Stimulated activated CD4-positive, alpha-beta T cell treated with anti-CD3 and anti-CD28 coated beads, Interleukin-4, amount 100 ng/mL, for 24 hours (primary cell): ENCODE results near the gene FFAR4.
A peak's percentile ranks its signal among the peaks of the same experiment; 100 is the strongest.
"Not testable (repeated sequence)": the region's sequence is repeated elsewhere in the genome, so short reads cannot be mapped to it uniquely, and the experiment has no call there.

Experiments
- DNase-seq: peaks from one replicate; pipeline ENCODE4 v3.0.0-alpha.2; 2020

FFAR4 gene

DNA sequence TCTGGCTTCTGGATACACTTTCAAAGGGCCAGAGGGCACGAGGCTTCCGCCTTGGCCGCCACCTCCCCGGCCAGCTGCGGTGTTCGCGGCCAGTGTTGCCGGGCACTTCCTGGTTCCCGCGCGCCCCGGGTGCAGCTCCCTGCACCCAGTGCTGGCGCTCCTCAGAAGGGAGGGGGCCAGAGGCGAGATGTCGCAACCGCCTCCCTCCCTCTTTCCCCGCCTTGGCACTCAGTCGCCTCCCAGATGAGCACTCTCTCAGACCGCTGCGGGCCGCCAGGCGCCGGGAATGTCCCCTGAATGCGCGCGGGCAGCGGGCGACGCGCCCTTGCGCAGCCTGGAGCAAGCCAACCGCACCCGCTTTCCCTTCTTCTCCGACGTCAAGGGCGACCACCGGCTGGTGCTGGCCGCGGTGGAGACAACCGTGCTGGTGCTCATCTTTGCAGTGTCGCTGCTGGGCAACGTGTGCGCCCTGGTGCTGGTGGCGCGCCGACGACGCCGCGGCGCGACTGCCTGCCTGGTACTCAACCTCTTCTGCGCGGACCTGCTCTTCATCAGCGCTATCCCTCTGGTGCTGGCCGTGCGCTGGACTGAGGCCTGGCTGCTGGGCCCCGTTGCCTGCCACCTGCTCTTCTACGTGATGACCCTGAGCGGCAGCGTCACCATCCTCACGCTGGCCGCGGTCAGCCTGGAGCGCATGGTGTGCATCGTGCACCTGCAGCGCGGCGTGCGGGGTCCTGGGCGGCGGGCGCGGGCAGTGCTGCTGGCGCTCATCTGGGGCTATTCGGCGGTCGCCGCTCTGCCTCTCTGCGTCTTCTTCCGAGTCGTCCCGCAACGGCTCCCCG is at the start of gene FFAR4:
TSS of gene FFAR4 (plus strand) at position 231 of the 842 bp plus-strand sequence. CDS start at position 287, 56 bp downstream.
- no peak for DNase-seq

DNA sequence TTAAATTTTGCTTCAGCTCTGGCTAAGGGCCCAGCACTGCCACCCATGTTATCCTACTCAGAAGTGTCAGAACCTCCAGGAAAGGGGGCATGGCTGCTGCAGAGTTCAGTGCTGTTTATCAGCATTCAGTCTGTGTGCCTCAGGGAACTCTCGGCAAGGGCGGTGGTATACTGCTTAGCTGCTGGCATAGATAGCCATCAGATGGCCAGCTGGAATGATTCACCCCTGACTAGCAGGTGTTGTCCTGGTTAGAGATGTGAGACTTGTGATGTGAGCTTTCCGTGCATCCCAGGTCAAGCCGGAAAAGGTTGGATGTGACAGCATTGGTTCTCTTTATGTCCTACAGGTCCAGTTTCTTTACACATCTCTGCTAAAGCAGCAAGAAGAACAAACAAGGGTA is 47.9 kb upstream of the FFAR4 start:
- DNase-seq = no peak

DNA sequence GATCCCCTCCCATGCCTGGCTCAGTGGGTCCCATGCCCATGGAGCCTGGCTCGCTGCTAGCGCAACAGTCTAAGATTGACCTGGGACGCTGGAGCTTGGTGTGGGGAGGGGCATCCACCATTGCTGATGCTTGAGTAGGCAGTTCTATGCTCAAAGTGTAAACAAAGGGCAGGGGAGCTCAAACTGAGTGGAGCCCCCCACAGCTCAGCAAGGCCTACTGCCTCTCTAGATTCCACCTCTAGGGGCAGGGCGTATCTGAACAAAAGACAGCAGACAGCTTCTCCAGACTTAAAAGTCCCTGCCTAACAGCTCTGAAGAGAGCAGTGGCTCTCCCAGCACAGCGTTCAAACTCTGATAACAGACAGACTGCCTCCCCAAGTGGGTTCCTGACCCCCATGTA is 31.2 kb upstream of the FFAR4 start:
- DNase-seq = no peak

DNA sequence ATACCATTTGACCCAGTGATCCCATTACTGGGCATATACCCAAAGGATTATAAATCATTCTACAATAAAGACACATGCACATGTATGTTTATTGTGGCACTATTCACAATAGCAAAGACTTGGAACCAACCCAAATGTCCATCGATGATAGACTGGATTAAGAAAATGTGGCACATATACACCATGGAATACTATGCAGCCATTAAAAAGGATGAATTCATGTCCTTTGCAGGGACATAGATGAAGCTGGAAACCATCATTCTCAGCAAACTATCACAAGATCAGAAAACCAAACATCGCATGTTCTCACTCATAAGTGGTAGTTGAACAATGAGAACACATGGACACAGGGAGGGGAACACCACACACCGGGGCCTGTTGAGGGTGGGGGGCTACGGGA is 25.6 kb upstream of the FFAR4 start:
- not testable (repeated sequence) for DNase-seq

DNA sequence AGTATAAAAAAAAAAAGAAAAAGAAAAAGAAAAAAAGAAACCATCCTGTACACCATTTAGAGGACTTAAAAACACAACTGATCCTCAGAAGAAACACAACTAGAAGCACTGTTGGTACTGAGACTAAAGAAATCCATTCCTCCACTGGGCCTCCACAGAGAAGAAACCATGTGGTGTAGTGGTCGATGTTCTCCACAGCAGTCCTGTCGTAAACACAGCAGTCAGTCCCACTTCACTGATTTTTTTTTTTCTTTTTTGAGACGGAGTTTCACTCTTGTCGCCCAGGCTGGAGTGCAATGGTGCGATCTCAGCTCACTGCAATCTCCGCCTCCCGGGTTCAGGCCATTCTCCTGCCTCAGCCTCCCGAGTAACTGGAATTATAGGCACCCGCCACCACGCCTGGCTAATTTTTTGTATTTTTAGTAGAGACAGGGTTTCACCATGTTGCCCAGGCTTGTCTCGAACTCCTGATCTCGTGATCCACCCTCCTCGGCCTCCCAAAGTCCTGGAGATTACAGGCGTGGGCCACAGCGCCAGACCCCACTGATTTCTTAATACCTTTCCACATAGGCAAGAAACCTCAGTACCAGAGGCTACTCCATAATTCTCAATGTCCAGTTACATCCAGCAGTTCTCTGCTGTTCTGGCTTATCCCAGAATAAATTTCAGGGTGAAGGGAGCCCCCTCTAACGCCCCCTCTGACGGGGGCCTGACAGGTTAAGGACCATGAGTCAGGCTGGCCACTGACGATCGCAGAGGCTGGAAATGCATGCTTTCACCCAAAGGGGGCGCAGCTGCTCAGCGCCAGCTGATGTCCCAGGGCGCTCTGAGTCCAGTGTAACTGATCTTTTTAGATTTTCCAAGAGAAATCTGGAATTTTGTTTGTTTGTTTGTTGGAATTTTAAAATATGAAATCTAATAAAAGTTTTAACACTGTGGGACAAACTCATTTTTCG is 24.8 kb upstream of the FFAR4 start:
- DNase-seq = peak; percentile 15

DNA sequence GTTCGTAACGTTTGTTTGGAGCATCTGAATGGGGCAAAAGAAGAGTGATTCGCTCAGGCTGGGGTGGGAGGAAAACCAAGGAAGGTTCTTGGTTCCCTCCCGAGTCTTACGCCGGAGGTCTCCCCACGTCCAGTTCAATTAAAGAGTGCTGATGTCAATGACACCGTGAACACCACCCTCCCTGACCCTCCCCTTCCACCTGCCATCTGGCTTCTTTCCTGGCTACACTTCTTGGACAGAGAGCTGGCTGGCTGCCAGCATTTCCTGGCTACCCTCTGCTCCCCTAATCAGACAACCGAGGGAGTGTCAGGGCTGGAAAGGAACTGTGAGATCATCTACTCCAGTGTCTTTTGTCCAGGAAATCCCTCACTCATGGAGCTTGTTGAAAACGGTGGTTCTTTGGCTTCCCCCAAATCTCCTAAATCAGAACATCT is 24.1 kb upstream of the FFAR4 start:
- DNase-seq = no peak

DNA sequence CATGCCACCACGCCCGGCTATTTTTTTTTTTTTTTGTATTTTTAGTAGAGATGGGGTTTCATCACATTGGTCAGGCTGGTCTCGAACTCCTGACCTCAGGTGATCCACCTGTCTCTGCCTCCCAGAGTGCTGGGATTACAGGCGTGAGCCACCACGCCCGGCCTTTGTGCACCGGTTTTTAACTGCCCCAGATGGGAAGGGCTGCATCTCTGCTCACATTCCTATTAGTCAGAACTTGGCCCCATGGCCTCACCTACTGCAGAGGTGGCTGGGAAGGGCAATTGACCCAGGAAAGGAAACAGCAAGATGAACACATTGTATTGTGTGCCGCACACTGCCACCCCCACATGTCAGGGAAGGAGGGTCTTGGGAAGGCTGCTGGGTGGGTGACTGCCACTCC is 19.5 kb upstream of the FFAR4 start:
- DNase-seq = not testable (repeated sequence)

DNA sequence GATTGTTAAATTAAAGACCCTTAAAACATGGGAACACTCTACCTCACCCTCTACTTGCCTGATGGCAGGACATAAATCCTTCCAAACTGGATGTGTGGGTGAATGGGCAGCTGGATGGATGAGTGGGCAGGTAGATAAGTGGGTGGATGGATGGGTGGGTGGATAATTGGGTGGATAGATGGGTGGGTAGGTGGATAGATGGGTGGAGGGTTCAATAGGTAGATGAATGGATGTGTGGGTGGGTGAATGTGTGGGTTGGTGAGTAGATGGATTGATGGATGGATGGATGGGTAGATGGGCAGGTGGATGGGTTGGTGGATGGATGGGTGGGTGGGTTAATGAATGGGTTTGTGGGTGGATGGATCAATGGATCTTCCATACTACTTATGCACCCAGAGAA is 18.9 kb upstream of the FFAR4 start:
- DNase-seq = no peak

DNA sequence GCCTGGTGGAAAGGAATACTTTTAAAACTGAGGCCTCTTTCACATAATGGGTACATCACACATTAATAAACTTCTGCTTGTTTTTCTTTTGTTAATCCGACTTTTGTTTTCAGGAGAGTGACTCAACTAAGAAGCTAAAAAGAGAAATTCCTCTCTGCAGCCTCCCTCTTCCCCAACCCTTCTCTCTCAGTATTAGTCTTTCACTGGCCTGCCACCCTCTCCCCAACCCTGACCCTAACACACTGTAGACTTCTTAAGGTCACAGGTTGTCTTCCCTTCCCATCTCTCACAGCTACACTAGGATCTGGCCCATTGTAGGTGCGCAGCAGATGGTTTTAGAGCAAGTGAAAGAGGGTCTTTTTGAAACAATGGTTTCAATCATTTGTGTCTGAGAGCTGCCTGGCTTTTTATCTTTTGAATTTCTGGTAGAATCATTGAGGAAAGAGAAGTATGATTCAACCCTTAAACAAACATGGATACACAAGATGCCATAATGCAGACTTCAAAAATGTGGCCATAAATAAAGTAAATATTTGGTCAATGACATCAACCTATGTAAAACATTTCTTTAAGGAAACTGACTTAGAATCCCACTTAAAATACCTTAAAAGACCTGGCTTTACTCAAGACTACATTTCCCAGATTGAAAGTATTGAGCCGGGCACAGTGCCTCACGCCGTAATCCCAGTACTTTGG is 17.9 kb upstream of the FFAR4 start:
- no peak for DNase-seq

DNA sequence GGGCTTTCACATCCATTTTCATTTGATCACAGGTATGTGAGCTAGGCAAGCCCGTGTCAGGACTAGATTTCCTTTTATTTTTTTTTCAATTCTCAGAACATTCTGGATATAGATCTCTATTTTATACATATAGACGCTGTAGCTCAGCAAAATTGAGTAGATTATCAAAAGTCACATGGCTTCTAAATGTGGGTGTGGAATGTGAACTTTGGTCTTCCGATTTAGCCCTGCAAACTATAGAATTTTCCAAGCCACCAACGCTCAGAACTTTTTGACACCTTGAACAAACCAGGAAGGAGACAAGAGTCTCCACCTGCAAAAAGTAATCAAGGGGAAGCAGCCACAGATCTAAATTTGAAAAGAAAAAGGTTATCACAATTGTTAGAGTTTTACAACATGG is 15.9 kb upstream of the FFAR4 start:
- DNase-seq = no peak

DNA sequence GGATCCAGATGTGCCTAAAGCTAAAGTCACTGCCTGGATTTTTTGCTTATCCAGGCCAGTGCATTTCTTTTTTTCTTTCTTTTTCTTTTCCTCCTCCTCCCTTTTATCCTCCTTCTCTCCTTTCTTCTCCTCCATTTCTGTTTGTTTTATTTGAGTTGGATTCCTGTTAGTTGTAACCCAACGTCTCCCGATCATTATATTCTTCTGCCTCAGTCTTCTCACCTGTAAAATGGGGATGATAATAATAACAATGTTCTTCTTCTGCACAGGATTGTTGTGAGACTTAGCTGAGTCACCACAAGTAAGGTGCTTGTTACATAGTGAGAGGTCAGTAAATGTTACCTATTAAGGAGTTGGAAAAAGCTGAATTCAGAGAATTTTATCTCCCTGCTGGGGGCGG is 13.7 kb upstream of the FFAR4 start:
- DNase-seq = no peak

DNA sequence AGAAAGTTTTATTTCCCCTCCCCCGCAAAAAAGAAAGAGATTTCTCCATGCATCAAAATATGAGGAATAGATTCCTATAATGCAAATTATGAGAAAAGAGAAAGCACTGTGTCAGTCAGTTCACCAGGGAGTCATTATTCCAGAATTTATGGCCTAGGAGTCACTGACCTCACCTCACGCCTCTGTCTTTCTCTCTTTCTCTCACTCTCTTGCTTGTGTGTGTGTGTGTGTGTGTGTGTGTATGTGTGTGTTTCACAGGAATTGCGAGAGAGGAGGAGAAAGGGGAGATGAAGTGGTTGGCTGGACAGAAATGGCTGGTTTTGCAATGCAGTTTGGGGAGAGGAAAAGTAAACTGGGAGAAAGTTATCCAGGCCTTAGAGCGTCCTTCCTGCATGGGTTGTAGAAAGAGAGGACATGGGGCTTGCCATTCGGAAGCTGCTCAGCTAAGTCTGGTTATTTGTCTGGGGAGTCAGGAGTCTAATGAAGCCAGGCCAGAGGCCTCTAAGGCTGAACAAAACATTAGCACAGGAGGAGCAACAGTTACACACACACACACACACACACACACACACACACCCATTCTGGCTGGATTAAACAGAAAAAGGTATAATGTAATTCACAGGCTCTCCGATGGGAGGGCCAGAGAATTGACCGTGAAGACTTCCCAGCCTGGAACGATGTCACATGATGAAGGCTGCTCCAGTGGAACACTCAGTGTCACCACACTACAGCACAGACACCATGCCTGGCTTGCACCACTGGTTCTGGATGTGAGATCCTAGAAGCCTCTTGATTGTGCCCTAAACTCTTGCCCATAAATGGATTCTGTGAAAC is 12.8 kb upstream of the FFAR4 start:
- DNase-seq = no peak

DNA sequence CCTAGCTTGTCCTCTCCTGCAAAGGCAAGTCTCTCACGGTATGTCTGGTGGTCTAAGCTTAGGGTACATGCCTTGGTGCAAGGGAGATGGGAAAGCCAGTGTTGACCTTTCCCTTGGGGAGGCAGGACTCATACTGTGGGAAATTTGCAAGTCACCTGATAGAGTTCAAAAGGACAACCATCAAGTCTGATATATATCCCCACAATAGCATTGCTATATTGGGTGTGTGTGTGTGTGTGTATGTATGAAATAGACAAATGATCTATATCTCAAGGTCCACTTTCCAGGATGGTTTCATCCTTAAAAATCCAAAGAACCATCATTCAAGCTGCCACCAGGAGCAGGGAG is 12.2 kb upstream of the FFAR4 start:
- no peak for DNase-seq

DNA sequence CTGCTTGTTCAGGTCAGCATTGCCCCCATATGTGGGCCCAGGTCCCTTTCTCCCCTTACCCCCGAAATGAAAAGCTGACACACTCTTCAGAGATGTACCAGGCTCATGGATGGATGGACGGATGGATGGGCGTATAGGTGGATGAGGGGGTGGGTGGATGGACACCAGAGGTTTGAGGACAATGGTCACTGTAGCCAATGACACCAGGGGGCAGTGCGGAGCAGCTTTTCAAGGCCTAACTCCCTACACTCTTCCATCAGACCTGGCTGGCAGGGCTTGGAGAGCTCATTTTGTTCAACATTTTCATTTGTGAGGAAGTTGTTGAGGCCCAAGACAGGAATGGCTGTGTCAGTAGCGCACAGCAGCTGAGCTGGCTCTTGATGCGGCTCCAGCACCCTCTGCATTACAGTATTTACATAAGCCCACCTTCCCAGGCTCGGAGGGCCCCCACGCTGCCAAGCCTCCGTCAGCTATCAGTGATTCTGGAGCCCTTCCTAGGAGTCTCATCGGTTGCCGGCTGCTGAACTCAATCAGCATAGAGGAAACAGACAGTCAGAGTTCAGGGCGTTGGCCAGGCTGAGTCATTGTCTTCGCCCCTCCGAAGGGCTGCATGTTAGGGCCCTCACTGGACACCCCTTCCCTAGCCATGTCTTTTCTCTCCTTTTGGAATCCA is 11.6 kb upstream of the FFAR4 start:
- peak; percentile 21 for DNase-seq

DNA sequence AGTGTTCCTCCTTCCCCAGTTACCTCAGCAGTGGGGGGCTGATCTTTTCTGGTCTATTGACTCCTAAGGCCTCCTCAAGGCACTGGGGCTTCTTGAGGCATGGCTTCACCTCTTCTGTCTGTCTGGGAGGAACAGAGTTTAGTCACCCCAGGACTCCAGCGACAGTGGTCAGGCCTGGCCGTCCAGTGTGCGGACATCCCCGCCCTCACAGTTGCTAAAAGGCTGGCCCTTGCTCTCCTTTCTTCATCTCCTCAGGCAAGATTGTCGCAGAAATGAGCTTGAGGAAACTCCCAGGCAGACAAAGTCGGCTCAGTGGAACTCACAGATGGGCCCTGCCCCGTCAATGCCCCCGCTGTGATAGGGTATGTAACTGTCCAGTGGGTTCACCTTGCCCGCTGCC is 7.0 kb upstream of the FFAR4 start:
- no peak for DNase-seq

DNA sequence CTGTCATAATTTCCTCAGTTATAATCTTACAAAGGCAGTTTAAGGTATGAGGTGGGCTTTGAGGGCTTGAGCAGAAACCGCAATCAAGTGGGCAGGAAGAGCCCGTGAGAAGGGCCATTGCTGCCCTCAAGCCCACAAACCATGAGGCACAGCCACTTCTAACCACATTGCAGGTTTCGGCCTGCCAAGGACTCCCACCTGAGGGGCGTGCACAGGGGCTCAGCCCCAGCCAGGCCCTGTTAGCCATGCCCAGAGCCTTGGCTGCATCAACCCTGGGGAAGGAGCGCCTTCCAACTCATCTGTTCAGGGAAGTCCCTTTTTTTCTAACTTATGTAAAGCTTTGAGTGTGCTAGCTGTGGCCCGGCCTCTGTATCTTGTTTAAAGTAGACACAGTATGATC is 5.9 kb upstream of the FFAR4 start:
- no peak for DNase-seq

DNA sequence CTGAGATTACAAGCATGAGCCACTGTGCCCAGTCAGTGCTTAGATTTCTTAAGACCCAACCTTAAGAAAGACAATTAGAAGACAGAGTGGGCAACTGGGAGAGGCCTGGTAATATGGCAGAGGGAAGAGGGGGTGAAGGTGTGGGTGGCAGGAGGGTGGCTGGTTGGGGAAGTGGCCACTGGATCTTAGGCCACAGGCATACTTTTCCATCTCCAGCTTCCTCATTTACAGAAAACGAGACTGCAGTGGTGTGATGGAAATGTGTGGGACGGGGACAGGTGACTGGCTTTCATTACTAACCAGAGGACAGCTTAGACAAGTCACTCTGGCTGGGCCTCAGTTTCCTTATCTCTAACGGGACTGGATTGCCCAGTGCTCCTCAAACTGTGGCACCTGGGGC is 1.0 kb upstream of the FFAR4 start:
- no peak for DNase-seq

DNA sequence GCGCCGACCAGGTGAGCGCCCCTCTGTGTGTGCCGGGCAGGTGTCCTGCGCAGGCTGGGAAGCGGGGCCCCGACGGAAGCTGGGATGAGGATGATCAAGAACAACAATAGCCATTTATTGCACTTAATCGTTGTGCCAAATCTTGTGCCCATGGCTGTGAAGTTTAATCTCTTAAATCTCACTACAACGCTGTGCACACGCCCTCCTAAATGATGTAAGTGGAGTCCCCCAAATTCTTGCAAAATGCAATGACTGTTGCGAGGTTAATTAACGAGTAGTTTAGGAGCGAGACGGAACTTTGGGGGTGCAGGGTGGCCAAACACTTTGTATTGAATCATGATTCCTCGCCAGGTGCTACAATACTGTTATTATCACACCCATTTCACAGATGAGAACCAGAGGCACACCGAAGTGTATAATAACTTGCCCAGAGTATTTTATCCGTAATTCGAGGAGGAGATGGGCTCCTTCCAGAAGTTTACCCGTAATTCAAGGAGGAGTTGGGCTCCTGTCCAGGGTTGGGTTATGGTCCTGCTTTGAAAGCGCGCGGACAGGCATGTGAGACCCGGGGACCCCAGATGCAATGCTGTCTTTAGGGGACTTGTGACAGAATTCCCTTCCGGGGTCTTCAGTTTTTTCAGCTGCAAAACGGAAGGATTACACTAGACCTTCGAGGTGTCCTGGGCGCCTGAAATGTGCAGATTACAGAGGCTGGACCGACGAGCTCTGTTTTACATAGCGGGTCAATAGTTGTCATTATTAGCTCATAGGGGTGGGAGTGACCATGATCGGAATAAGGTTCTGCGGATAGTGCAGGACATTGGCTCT is 1.0 kb downstream of the FFAR4 start:
- DNase-seq = no peak

DNA sequence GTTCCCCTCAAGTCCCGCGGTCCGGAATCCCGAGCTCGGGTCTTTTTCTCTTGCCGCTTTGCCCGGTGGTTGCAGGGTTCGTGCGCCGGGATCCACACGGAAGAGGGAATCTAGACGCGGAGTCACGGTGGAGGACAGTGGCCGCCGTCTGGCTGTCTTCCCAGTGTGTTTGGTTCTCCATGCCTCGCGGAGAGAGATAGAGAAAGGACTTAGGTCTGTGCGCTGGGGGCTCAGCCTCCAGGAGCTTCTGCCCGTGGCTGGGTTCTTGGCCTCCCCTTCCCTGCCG is 1.6 kb downstream of the FFAR4 start:
- no peak for DNase-seq

DNA sequence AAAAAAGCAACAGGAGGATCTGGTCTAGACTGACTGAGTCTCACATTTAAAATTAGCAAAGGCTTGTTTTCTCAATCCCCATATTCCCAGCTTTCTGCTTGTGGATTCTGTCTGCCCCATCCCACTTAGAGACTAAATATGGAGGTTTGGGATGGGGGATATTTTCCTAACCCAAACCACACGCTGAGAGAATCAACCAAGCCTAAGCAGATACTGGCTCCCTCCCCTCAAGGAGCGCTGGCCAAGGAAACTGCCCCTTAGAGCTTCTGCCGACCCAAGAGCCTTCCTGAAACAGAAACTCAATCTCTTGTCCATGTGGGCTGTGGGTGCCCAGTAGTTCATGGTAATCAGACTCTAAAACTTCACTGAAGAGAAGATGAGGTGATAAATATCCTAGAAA is 3.9 kb downstream of the FFAR4 start:
- DNase-seq = no peak

DNA sequence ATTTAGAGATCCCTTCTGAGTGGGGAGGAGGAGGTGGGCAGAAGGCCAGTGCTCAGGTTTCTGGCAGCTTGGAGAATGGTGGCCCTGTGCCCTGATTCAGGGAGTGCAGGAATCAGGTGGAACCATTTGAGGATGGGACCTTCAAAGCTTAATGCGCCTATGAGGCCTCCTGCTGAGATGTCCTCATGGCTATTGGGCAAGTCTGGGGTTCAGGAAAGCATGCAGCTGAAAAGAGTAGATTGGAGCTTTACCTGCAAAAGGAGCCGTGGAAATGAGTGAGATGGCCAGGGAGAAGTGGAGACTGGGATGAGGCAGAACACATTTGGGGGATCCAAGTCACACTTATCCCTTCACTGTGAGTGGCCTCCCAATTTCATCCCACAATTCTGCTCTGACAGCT is 6.1 kb downstream of the FFAR4 start:
- DNase-seq = no peak
